Measurements from ENCODE around the gene DGKB. TPM values are rescaled to one million over a fixed set of nuclear protein-coding genes. Genes with fewer than 3 reads are reported as not detected.
A peak's percentile ranks its signal among the peaks of the same experiment; 100 is the strongest.

Gene DGKB
- total RNA-seq, 4 donors from 2014 or later: 0.40 to 3.8 (median 0.82) TPM; not detected in 1

DNA sequence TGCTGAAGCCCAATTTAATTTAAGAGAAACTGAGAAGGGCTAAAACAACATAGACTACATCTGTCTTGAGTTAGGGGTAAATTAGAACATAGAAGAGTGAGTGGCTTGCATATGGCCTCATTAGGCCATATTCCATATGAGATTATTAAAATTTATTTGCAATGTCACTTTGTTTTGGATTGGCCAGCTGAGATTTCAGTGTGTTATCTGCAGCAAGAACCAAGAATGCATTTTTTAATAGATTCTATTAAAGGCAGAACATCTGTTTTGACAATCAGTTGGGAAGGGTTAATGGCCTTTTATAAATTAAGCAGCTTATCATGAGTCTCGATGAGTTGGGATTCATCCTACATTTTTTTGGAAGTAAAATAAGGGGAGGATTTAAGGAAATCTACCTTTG is 236.2 kb downstream of the DGKB start:
- intact Hi-C loops (cut with DNase I; ENCODE audit: low total_unique reads) (no loop called here), in situ Hi-C loops (cut with MboI; ENCODE audit: low pct_ligation_motif_present in 1 of 4, low pct_unique_long_range_greater_than_20kb in 1 of 4, low sequenced_read_pairs in 3 of 4) (no loop called here)
- 69 to 80% methylated on average over 1 of the region's 1 CpG for WGBS, 2 donors (ENCODE audit: low coverage in 1 of 2)
- H3K4me1 ChIP-seq: no peaks in the 10 kb centered on the region
- no peak overlapping the region for H3K4me3 ChIP-seq
- DNase-seq: no peak
- TF ChIP-seq POLR2A (IDR thresholded peaks at IDR 0.05): no peak
- TF ChIP-seq EP300 (IDR thresholded peaks at IDR 0.05; ENCODE audit: low read depth): no peak
- TF ChIP-seq POLR2AphosphoS5 (IDR thresholded peaks at IDR 0.05): no peak
- no peak for TF ChIP-seq CTCF (IDR thresholded peaks at IDR 0.05)
- no peaks in the 10 kb centered on the region for H3K36me3 ChIP-seq
- H3K27ac ChIP-seq: no peak overlapping the region
- H3K27me3 ChIP-seq: no peaks in the 10 kb centered on the region
- no peaks in the 10 kb centered on the region for H3K9me3 ChIP-seq

- Histone ChIP-seq H3K27ac (peak overlapping the region in 2 of 4 donors; percentile 31 to 45), H3K36me3 (no peaks in the 10 kb centered on the region), H3K4me3 (no peak overlapping the region), H3K9me3 (peaks cover 0 to 2% of the 10 kb centered on the region in 2 donors), H3K27me3 (no peaks in the 10 kb centered on the region), H3K4me1 (peaks cover 0 to 49% (median 12%) of the 10 kb centered on the region in 4 donors)
- 31 to 56% methylated on average over 1 of the region's 1 CpG for WGBS, 2 donors (ENCODE audit: low coverage in 1 of 2)
- no peak for DNase-seq
- TF ChIP-seq POLR2A (IDR thresholded peaks at IDR 0.05): no peak
- TF ChIP-seq EP300 (IDR thresholded peaks at IDR 0.05; ENCODE audit: low read depth): no peak
- no peak for TF ChIP-seq CTCF (IDR thresholded peaks at IDR 0.05)
- no peak for TF ChIP-seq POLR2AphosphoS5 (IDR thresholded peaks at IDR 0.05)
- intact Hi-C loops (cut with DNase I; ENCODE audit: low total_unique reads) (no loop called here), in situ Hi-C loops (cut with MboI; ENCODE audit: low pct_ligation_motif_present in 1 of 4, low pct_unique_long_range_greater_than_20kb in 1 of 4, low sequenced_read_pairs in 3 of 4) (no loop called here)
These were observed 262.8 kb downstream of the DGKB start for GRCh38 chr7:14639801-14640200.

DNA sequence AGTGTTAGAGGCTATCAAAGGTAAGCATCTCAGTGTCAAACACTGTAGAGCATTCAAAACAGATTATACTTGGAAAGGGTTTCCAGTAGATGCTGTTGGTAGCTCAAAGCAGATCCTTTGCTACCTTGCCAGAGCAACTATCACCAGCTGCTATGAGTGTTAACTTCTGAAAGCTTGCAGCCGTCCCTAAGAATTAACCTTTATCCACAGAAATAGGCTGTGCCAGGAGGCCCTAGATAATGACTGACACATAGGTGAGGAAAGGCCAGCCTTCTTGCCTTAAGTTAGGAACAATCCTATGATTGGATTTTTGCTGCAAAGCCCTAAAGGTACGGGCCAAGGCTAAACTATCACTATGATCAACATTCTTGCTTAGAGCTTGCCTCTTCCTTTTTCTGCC is 263.2 kb downstream of the DGKB start:
- Histone ChIP-seq H3K27me3 (no peaks in the 10 kb centered on the region), H3K27ac (peak overlapping the region in 2 of 4 donors; percentile 31 to 45), H3K9me3 (no peaks in the 10 kb centered on the region), H3K36me3 (no peaks in the 10 kb centered on the region), H3K4me1 (peaks cover 0 to 49% (median 12%) of the 10 kb centered on the region in 4 donors), H3K4me3 (no peak overlapping the region)
- no peak for TF ChIP-seq POLR2A (IDR thresholded peaks at IDR 0.05)
- no peak for TF ChIP-seq POLR2AphosphoS5 (IDR thresholded peaks at IDR 0.05)
- TF ChIP-seq CTCF (IDR thresholded peaks at IDR 0.05): no peak
- no peak for TF ChIP-seq EP300 (IDR thresholded peaks at IDR 0.05; ENCODE audit: low read depth)
- in situ Hi-C loops (cut with MboI; ENCODE audit: low pct_ligation_motif_present in 1 of 4, low pct_unique_long_range_greater_than_20kb in 1 of 4, low sequenced_read_pairs in 3 of 4): no loop called here
- intact Hi-C loops (cut with DNase I; ENCODE audit: low total_unique reads): no loop called here
- WGBS, 2 donors (ENCODE audit: low coverage in 1 of 2): 42 to 48% methylated on average over 2 of the region's 2 CpGs
- no peak for DNase-seq

GRCh38 chr7:14637968-14638367 is 264.6 kb downstream of the DGKB start:
- no peaks in the 10 kb centered on the region for H3K27me3 ChIP-seq
- H3K4me3 ChIP-seq: no peak overlapping the region
- H3K9me3 ChIP-seq: no peaks in the 10 kb centered on the region
- intact Hi-C loops (cut with DNase I; ENCODE audit: low total_unique reads) (no loop called here), in situ Hi-C loops (cut with MboI; ENCODE audit: low pct_ligation_motif_present in 1 of 4, low pct_unique_long_range_greater_than_20kb in 1 of 4, low sequenced_read_pairs in 3 of 4) (no loop called here)
- TF ChIP-seq EP300 (IDR thresholded peaks at IDR 0.05; ENCODE audit: low read depth) (no peak), POLR2AphosphoS5 (IDR thresholded peaks at IDR 0.05) (no peak), CTCF (IDR thresholded peaks at IDR 0.05) (no peak), POLR2A (IDR thresholded peaks at IDR 0.05) (no peak)
- no peak for DNase-seq
- no peak overlapping the region for H3K27ac ChIP-seq
- H3K4me1 ChIP-seq: peaks cover 0 to 49% (median 12%) of the 10 kb centered on the region in 4 donors
- no peaks in the 10 kb centered on the region for H3K36me3 ChIP-seq
- WGBS, 2 donors (ENCODE audit: low coverage in 1 of 2): 49 to 71% methylated on average over 2 of the region's 2 CpGs
